GM12892 (cell line): ENCODE results near the gene SWT1.
"Not testable (repeated sequence)": the region's sequence is repeated elsewhere in the genome, so short reads cannot be mapped to it uniquely, and the experiment has no call there.

Source experiments
- DNase-seq: peaks from one replicate; pipeline ENCODE4 v3.0.0; 2011; ENCODE audit not compliant: insufficient read length
- FAIRE-seq: peaks from 2 replicates; lab custom pipeline; 2011; peaks lifted over from hg19 to GRCh38; lab: Jason Lieb, UNC
- POLR2A ChIP-seq: IDR thresholded peaks from 2 replicates; pipeline ENCODE4 v1.6.1; 2011; ENCODE audit warnings: low read depth, low read length, control low read depth
- POLR2AphosphoS5 ChIP-seq: IDR thresholded peaks from 2 replicates; pipeline ENCODE4 v1.6.1; 2011; ENCODE audit warnings: low read depth, low read length, control low read depth
- TAF1 ChIP-seq: IDR thresholded peaks from 2 replicates; pipeline ENCODE4 v1.6.1; 2011; ENCODE audit warnings: low read depth, mild to moderate bottlenecking, control low read depth, low read length, borderline replicate concordance

The SWT1 gene

DNA sequence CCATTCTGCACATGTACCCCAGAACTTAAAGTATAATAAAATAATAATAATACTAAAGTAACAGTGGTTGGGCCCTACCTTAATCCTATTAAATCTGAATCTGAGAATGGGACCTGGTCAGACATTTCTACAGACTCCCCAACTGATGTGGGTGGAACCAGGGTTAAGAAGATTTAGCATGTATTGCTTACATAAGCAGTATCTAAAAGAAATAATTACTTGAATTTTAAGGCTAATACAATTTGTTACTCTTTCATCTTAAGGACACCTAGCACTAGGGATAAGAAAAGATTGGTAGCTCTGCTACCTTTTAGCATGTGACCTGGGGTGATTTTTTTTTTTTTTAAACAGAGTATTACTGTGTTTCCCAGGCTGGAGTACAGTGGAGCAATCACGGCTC is 80.7 kb downstream of the SWT1 start:
- FAIRE-seq (no peak), DNase-seq (no peak)
- no peak for TF ChIP-seq TAF1
- TF ChIP-seq POLR2A = no peak

DNA sequence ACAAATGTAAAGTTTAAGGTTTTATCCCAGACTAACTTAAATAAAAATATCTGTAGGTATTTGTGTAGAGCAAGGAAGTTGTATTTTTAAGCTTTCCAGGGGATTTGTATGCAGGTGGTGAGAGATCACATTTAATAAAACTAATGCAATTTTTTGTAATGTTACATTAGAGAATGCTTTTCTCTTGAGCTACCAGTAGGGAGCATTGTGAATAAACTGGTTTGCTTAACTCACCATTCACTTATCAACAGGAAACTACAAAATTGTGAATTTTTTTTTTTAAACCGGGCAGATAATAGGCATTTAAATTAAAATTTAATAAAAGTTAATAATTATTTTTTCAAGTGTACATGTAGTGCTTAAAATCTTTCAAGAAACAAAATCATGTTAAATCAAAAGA is 81.5 kb downstream of the SWT1 start:
- no peak for TF ChIP-seq POLR2A
- no peak for TF ChIP-seq POLR2AphosphoS5
- TF ChIP-seq TAF1 = no peak
- DNase-seq (no peak), FAIRE-seq (no peak)

DNA sequence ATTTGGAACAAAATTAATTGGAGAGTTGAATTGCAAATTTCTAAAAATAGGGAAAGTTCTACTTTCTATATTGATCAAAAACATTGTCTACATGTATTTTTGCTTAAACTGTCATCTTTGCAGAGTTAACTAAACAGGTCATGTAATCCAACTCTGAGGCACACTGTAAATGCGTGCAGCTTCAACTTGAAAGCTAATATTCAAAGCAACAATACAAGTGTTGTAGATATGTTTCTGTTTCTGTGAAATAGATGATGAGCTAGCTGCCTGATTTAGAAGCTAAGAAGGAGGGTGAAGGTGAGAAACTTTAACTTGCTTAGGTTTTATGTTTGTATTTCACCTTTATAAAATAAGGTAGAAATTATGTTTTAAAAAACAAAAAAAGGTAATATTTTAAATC is 82.9 kb downstream of the SWT1 start:
- DNase-seq (no peak), FAIRE-seq (no peak)
- TF ChIP-seq TAF1 (no peak), POLR2AphosphoS5 (no peak), POLR2A (no peak)

DNA sequence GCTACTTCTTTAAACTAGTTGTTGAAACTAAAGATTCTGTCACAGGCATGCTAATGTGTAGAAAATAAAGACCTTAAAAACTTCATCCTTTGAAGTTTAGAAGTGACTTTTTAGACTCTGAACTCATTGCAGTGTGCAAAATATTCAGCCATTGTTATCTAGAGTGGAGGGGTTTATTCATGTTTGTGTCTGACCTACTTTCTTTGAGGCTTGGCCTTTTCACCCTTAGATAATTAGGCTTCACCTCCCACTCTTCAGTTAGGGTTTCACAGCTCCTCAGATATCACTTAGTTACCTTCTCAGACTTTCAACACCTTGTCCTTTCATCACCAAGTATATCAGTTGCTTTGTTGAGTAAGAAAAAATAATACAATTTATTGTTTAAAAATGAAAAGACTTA is 84.2 kb downstream of the SWT1 start:
- TF ChIP-seq POLR2A (no peak), TAF1 (no peak), POLR2AphosphoS5 (no peak)
- FAIRE-seq = no peak
- no peak for DNase-seq

GRCh38 chr1:185244015-185244747 is 87.2 kb downstream of the SWT1 start:
- TF ChIP-seq TAF1 = no peak
- no peak for TF ChIP-seq POLR2AphosphoS5
- TF ChIP-seq POLR2A = no peak
- no peak for FAIRE-seq
- DNase-seq = no peak

DNA sequence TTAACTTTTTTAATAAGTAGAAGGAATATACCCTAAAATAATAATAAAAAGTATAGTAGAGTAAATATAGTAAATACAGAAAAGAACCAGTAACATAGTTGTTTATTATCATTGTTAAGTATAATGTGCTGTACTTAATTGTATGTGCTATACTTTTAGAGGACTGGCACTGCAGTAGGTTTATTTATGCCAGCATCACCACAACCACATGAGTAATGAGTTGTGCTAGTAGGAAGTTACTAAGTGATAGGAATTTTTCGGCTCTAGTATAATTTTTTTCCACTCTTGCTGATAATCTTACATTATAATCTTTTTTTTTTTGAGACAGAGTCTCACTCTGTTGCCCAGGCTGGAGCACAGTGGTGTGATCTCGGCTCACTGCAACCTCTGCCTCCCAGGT is 88.5 kb downstream of the SWT1 start:
- DNase-seq (no peak), FAIRE-seq (no peak)
- TF ChIP-seq TAF1 (no peak), POLR2A (no peak), POLR2AphosphoS5 (no peak)

- no peak for TF ChIP-seq TAF1
- TF ChIP-seq POLR2A = no peak
- no peak for TF ChIP-seq POLR2AphosphoS5
- DNase-seq (no peak), FAIRE-seq (no peak)
These were observed 92.6 kb downstream of the SWT1 start for GRCh38 chr1:185249563-185249962.

- no peak for FAIRE-seq
- no peak for DNase-seq
These were observed 93.1 kb downstream of the SWT1 start for GRCh38 chr1:185250063-185250462.

GRCh38 chr1:185251928-185252327 is 95.0 kb downstream of the SWT1 start:
- FAIRE-seq, DNase-seq: not testable (repeated sequence)

More at GRCh38 chr1:185250063-185250462, 93.1 kb downstream of the SWT1 start:
- no peak for TF ChIP-seq POLR2AphosphoS5
- TF ChIP-seq TAF1 = no peak
- no peak for TF ChIP-seq POLR2A

GRCh38 chr1:185252404-185252803 is 95.4 kb downstream of the SWT1 start:
- not testable (repeated sequence) for FAIRE-seq, DNase-seq

GRCh38 chr1:185255595-185255994 is 98.6 kb downstream of the SWT1 start:
- not testable (repeated sequence) for FAIRE-seq, DNase-seq

DNA sequence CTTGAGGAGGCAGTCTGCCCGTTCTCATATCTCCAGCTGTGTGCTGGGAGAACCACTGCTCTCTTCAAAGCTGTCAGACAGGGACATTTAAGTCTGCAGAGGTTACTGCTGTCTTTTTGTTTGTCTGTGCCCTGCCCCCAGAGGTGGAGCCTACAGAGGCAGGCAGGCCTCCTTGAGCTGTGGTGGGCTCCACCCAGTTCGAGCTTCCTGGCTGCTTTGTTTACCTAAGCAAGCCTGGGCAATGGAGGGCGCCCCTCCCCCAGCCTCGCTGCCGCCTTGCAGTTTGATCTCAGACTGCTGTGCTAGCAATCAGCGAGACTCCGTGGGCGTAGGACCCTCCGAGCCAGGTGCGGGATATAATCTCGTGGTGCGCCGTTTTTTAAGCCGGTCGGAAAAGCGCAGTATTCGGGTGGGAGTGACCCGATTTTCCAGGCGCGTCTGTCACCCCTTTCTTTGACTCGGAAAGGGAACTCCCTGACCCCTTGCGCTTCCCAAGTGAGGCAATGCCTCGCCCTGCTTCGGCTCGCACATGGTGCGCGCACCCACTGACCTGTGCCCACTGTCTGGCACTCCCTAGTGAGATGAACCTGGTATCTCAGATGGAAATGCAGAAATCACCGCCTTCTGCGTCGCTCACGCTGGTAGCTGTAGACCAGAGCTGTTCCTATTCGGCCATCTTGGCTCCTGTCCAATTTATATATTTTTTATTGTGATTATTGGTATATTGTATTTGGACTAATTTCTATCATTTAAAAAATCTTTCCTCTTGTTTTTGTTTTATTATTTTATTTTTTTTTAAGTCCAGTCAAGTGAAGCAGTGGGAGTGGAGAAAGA is 100.4 kb downstream of the SWT1 start:
- not testable (repeated sequence) for DNase-seq, FAIRE-seq

- FAIRE-seq (no peak), DNase-seq (no peak)
- no peak for TF ChIP-seq POLR2A
- no peak for TF ChIP-seq POLR2AphosphoS5
- TF ChIP-seq TAF1 = no peak
These were observed 100.9 kb downstream of the SWT1 start for GRCh38 chr1:185257950-185258208.
